HL-60/S4 (cell line): ENCODE results near the gene UBE2E2.

Experiments used
- in situ Hi-C: fragments of 300-500 bp; cut with MboI; formaldehyde crosslinking; loops from 2 replicates; pipeline ENCODE4 v1.14.3; 2022; ENCODE audit warnings: low sequenced_read_pairs

UBE2E2 gene

GRCh38 chr3:23272820-23273219 lies 69.7 kb downstream of the UBE2E2 start:
- in situ Hi-C loops: no loop called here

- in situ Hi-C loops: no loop called here
Observed at GRCh38 chr3:23275061-23275460, 71.9 kb downstream of the UBE2E2 start.

- in situ Hi-C loops: no loop called here
Observed at GRCh38 chr3:23275814-23276213, 72.7 kb downstream of the UBE2E2 start.

DNA sequence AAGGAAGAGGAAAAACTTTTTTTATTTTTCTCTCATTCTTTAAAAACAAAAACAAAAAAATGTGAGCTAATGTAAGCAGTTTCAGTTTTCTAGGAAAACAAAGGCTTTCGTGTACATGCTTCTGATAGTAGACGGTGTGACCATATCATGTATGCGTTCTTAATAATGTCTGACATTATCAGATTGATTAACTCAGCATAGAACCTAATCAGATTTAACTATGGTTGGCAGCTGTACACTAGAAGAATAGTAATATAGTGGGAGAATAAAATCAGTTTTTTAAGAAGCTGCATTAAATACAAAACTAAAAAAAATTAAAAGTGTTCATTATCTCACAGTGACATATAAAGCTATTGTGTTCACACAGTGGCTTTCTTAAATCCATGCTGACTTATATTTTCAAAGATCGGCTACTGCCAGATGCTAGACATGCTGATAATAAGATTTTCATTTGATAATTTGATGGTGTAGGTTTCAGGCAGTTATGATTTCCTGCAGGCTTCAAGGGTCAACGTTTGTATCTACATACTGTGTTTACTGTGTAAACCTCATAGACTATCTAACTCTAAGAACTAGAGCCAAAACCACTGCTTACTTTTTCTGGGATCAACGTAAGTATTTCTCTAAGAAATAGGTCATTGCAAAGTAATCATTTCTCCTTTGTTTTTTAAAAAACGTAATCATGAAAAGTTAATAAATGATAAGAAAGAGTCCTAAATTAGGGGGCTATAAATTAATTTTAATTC lies 74.0 kb downstream of the UBE2E2 start:
- in situ Hi-C loops: no loop called here

DNA sequence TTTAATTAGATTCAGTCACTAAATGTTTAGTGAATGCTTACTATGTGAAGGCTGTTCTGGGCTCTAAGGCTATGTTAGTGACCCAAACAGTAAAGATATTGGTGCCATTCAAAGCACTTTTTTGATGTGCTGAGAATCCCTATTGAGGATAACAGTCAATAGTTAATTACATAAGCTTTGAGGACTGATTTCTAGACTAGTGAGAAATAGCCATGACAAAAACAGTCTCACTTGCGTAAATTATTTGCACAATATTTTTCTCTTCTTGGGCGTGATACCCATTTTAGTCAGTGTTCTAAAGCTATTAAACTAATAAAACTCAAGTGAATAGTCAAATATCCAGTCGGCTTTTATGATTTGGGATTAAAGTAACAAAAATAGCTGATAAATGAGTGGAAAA lies 74.6 kb downstream of the UBE2E2 start:
- in situ Hi-C loops: no loop called here

GRCh38 chr3:23283625-23284024 lies 80.5 kb downstream of the UBE2E2 start:
- in situ Hi-C loops: no loop called here

- in situ Hi-C loops: no loop called here
Observed at GRCh38 chr3:23288286-23288685, 85.2 kb downstream of the UBE2E2 start.

GRCh38 chr3:23288715-23289114 lies 85.6 kb downstream of the UBE2E2 start:
- in situ Hi-C loops: no loop called here

DNA sequence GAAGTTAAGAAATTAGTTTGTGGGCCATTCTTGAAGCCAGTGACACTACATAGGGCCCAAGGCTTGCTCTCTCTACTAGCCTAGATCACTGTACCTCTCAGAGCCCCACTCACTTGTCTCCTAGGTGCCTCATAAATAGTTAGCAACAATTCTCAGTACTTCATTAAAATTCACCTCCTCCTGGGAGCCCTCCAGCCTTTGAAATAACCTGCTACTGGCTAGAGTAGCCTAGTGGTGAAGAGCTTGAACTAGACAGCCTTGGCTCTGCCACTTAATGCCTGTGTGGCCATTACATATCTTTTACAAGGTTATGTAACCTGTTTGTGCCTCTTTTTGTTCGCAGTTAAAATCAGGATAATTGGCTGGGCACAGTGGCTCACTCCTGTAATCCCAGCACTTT lies 89.3 kb downstream of the UBE2E2 start:
- in situ Hi-C loops: no loop called here

DNA sequence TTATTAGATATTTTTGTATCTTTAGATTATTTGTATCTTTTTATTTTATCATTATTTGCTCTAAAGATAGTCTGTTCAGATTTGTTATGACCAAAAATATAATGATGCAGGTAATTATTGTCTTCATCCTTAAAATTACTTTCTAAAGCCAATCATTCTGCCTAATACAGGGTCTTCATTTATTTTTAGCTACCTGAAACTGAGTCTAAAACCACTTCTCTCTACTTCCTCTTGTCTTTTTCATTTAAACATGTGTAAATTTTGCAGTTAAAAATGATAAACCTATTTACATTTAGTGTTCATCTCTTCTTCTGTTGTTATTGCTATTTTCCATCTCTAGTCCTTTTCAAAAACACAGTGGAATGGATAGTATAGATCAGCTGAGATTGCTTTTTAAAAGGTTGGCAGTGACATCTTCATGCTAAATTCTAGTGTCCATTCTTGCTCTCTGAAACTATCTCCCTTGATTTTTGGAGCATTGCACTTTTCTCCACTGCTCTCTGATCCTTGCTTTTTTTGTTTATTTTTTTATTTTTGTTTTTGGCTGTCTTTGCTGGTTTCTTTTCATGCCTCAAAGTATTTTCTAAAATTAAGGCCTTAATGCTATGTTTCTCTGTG lies 91.8 kb downstream of the UBE2E2 start:
- in situ Hi-C loops: no loop called here

DNA sequence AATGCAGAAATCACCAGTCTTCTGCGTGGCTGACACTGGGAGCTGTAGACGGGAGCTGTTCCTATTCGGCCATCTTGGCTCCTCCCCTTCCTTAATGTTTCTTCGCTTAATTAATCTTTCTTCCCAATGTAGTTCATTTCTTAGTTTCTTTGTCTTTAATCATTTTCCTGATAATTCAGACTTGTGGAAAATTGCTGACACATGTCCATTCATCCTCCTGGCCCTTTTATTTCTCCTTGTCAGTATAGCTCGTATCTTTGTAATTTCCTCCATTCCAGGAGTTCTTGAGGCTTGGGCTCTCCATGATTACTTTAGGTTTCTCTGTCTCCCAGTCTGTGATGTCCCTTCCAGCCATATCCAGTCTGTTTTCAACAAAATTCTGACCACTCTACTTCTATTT lies 98.7 kb downstream of the UBE2E2 start:
- in situ Hi-C loops: no loop called here

DNA sequence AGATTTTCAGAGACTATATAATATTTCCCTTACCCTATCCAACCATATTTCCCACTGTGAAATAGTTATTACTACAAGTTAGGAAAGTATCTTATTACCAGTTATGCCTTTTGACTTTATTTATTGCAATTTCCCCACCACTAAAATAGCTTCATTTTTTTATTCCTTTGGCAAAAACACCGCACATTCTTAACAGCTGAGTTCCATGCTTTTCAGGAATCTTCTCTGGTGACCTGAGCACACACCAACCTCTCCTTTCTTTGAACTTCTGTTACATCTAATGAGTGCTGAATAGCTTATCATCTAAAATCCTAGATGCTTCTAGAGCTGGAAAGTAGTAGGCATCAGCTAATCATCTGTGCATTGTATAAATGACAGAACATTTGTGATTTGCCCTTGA lies 99.1 kb downstream of the UBE2E2 start:
- in situ Hi-C loops: no loop called here

DNA sequence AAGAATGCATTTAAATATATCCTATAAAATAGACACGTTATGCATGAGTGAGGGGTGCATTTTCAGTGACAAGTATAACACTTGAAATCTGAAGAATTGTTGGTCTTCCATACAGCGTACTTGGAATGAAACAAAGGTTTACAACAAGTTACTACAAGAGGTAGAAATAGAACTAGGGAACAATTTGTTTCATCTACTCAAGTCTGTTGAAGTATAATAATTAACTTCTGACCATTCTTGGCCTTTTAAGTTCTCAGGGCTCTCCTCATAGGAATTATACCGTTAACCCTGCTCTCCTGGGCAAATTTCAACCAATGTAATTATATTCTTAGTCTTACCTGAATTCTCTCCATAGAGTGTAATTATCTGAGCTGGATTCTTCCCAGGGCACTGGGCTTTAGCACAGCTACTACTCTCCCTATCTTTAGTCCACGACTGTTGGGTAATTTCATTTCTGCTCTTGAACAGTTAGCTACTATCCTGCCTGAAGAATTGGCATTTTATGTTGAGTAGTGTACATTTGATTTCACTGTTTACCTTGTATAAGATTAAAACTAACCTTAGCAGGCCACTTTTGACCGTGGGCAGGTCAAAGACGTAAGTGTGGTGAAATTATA lies 100.6 kb downstream of the UBE2E2 start:
- in situ Hi-C loops: no loop called here

GRCh38 chr3:23304424-23304823 lies 101.3 kb downstream of the UBE2E2 start:
- in situ Hi-C loops: no loop called here

DNA sequence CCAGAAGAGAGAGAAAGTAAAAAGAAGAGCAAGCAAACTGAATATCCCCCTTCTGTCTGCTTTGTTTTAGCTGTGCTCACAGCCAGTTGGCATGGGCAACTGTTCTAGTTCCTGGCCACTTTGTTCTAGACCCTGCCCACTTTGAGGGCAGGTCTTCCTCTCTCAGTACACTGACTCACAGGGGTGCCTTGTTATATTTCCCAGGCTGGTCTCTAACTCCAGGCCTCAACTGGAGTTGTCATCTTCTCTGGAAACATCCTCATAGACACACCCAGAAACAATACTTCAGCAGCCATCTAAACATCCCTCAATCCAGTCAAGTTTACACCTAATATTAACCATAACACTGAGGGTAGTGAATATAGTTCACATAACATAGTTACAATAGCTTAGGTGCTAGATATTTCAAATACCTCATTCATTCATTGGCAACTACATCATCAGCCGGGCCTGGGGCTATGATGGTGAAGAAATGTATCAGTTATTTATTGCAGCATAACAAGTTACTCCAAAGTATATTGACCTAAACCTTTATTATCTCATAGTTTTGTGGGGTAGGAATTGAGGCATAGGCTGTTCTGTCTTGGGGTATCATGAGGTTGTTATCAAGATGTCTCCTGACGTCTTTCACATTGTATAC lies 106.0 kb downstream of the UBE2E2 start:
- in situ Hi-C loops: no loop called here

DNA sequence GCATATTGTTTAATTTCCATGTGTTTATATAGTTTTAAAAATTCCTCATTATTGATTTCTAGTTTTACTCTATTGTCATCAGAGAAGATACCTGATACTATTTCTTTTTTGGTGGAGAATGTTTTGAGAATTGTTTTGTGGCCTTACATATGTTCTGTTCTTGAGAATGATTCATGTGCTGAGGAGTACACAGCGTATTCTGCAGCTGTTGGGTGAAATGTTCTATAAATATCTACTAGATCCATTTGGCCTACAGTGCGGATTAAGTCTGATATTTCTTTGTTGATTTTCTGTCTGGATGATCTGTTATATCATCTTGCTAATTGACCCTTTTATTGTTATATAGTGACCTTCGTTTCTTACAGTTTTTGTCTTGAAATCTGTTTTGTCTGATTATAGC lies 109.7 kb downstream of the UBE2E2 start:
- in situ Hi-C loops: no loop called here

GRCh38 chr3:23314981-23315762 lies 112.0 kb downstream of the UBE2E2 start:
- in situ Hi-C loops: no loop called here

DNA sequence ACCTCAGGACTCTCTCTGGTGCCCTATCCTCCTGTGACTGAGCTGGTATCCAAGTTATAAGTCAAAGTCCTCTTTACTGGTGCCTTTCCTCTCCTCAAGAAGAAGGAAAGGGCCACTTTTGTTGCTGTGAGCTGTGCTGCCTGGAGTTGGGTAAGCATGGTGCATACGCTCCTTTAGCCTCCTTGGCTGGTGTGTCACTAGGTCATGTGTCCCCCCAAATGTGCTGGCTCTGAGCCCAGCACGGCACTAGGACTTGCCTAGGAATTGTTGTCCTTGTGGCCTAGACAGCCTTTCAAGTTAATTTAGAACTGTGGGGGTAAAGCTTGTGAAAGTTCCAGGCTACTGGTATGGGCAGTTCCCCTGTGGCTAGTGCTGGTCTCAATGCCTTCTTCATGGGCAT lies 113.8 kb downstream of the UBE2E2 start:
- in situ Hi-C loops: no loop called here

GRCh38 chr3:23319366-23320312 lies 116.5 kb downstream of the UBE2E2 start:
- in situ Hi-C loops: no loop called here
